Activated CD4-positive, alpha-beta T cell treated with anti-CD3 and anti-CD28 coated beads for 48 hours (primary cell): ENCODE measurements around the gene PIGL.
"Not testable (repeated sequence)": the region's sequence is repeated elsewhere in the genome, so short reads cannot be mapped to it uniquely, and the experiment has no call there.

Experiments used
- DNase-seq: peaks from one replicate; pipeline ENCODE4 v3.0.0-alpha.2; 2020

Gene PIGL

DNA sequence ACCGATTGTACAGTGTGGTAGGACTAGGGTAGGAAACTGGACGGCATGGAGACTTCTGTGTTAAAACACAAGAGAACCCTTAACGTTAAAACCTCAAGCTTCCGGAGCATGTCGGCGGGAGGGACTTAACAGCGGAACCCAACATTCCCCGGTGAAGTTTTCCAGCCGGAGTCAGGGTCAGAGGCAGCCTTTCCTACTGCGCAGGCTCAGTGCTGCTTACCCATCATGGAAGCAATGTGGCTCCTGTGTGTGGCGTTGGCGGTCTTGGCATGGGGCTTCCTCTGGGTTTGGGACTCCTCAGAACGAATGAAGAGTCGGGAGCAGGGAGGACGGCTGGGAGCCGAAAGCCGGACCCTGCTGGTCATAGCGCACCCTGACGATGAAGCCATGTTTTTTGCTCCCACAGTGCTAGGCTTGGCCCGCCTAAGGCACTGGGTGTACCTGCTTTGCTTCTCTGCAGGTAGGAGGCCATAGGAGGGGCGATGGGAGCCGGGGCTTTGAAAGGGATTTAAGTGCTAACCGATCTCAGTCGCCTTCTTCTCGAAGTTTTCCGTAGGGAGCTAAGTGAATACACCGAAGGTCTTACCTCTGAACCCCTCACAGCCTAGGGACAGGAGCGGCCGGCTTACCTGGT is at the start of gene PIGL:
PIGL (plus strand) TSS at position 209 of the 634 bp plus-strand sequence; CDS start at position 226, 17 bp downstream.
- peak; percentile 92 for DNase-seq

DNA sequence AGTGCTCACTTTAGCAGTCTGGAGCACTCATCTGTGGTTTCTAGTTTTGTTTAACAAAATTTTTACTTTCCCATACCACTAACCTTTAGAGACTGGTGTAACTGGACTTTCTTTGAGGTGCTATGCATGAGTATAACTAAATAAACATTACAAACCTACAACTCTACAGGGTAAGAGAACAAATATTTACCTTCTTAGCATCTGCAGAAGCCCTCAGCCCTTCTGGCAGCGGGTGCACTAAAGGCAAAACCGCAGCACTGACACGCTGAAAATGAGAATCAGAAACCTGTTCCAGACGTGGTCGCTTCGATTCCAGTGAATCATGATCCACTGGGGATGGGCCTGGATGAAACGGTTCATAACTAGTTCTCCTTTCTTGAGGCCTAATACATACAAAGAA is 45.4 kb upstream of the PIGL start:
- no peak for DNase-seq

DNA sequence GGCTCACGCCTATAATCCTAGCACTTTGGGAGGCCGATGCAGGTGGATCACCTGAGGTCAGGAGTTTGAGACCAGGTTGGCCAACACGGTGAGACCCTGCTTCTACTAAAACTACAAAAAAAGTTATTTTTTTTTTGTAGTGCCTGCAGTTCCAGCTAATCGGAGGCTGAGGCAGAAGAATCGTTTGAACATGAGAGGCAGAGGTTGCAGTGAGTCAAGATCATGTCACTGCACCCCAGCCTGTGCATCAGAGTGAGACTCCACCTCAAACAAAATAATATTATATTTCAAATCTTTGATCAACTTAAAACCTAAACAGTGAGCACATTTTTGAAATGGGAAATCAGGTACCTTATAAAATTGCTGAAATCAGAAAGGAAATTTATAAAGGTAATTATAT is 38.2 kb upstream of the PIGL start:
- no peak for DNase-seq

DNA sequence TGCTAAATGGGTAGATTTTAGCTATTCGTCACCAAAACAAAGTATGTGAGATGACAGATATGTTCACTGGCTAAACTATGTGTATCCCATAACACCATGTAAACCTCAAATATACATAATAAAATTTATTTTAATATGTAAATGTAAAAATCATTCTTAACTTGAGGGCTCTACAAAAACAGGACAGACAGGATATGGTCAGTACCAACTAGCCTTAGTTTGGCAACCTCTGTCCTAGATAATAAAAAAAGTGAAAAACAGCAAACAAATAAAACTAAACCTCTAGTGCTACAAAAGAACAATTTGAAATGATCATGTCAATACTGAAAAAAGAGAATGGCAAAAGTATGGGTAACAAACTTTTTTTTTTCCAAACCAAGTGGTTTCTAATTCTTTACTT is 35.4 kb upstream of the PIGL start:
- no peak for DNase-seq

GRCh38 chr17:16187642-16188041 is 29.4 kb upstream of the PIGL start:
- DNase-seq, result no peak

- DNase-seq, result no peak
Observed at GRCh38 chr17:16189791-16190348, 27.1 kb upstream of the PIGL start.

- DNase-seq, result no peak
Observed at GRCh38 chr17:16190703-16191360, 26.2 kb upstream of the PIGL start.

- no peak for DNase-seq
Observed at GRCh38 chr17:16191604-16192003, 25.4 kb upstream of the PIGL start.

DNA sequence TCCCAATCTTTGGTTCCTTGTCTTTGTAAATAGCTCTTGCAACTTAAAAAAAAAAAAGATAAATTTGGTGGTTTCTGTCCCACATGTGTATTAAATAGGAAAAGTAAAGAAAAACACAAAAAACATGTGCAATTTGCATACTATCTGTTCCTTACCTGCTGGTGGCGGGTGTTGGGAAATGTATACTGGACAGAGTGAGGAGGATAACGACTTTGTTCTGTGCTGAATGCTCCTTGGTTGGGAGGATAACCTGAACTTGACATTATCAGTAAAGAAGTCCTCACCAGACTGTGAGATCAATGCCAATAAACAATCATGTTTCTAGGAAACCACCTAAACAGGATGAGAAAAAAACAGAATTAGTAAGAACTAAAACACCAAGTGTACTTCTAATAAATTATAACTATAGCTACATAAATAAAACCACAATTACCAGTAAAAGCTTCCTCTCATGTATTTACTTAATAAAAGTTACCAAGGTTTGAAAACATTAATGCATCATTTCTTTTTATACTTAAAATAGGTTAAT is 22.6 kb upstream of the PIGL start:
- DNase-seq, result not testable (repeated sequence)

DNA sequence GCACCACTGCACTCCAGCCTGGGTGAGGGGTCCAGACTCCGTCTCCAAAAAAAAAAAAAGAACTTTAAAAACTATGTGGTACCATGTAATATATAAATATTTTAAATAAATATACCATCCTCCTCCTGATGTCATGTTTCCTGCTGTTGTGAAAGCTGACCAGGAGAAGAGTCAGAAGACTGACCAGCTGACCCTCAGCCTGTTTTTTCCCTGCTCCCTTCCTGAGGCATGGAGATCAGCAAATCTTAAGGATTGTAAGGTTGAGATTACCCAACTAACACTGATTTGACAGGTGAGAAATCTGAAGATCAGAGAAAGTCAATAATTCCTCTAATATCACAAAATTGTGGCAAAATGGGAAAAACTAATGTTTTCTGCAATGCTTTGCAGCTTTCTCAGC is 19.7 kb upstream of the PIGL start:
- no peak for DNase-seq

GRCh38 chr17:16199093-16199492 is 17.9 kb upstream of the PIGL start:
- no peak for DNase-seq

DNA sequence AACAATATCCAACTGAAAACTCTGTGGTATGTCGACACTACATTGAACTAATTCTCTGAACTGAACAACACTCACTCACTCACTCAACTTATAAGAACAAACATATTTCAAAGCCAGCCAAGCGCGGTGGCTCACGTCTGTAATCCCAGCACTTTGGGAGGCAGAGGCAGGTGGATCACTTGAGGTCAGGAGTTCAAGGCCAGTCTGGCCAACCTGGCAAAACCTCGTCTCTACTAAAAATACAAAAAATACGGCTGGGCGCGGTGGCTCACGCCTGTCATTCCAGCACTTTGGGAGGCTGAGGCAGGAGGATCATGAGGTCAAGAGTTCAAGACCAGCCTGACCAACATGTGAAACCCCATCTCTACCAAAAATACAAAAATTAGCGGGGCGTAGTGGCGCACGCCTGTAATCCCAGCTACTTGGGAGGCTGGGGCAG is 15.3 kb upstream of the PIGL start:
- not testable (repeated sequence) for DNase-seq

- not testable (repeated sequence) for DNase-seq
Observed at GRCh38 chr17:16202554-16203500, 14.2 kb upstream of the PIGL start.

GRCh38 chr17:16204763-16205162 is 12.2 kb upstream of the PIGL start:
- DNase-seq, result not testable (repeated sequence)

GRCh38 chr17:16211590-16211989 is 5.4 kb upstream of the PIGL start:
- no peak for DNase-seq

DNA sequence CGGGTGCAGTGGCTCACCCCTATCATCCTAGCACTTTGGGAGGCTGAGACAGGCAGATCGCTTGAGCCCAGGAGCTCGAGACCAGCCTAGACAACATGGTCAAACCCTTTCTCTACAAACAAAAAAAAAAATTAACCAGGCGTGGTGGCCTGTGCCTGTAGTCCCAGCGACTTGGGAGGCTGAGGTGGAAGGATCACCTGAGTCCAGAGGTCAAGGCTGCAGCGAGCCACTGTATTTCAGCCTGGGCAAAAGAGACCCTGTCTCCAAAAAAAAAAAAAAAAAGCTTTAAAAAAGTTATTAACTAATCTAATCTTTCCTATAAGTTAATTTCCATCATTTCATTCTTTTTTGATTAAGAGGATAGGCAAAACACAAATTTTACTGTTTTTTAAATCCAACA is 4.2 kb upstream of the PIGL start:
- no peak for DNase-seq

DNA sequence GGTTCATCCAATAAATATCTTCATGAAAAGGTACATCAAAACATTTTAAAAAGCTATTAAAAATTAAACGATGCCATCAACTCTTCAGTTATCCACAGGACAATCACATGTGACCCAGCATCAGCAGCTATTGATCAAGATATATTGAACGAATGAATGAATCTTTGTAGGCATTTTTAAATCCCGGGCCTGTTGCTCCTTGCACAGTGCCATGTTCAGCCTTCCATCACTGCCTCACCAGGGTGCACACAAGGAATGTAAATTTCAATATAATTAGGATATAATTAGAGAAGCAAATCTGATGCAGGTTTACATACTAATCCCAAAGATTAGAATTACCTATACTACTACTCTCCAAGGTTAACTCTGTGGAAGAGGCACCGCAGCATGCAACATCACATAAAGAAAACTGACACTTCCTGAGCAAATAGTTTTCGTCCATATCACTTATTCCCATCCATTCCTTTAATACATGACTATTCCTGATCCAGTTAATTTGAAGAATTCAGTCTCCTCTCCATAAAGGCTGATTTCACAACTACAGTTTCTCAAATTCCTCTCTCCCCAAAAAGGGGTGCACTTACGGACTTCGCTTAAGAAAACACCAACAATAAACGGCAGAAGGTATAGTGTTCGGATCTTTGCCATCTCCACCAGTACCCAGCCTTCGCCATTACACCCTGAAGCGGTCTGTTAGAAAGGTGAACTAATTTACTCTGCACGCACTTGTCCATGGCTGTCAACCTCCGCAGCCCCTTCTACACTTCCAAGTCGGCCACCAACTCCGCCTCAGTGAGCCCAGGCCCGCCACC is 2.6 kb upstream of the PIGL start:
- no peak for DNase-seq

DNA sequence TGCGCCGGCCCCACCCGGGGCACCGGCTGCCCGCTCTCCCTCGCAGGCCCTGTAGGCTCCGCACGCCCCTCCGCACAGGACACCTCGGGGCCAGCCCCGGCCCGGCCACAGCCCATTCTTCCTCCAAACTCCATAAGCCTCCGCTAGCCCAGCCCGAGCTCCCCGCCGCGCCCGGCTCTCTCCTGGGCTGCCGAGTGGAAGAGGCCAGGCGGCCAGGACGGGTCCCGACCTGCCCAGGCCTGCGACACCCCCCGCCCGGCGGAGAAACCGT is 2.1 kb upstream of the PIGL start:
- DNase-seq, result peak; percentile 58

GRCh38 chr17:16215273-16215964 is 1.6 kb upstream of the PIGL start, which contains the start of gene NCOR1:
TSS of gene NCOR1 (minus strand) at chr17:16215534. CDS start at chr17:16194569, 20,965 bp downstream.
- peak; percentile 94 for DNase-seq

GRCh38 chr17:16215965-16216316 is 1.1 kb upstream of the PIGL start:
- peak; percentile 55 for DNase-seq

DNA sequence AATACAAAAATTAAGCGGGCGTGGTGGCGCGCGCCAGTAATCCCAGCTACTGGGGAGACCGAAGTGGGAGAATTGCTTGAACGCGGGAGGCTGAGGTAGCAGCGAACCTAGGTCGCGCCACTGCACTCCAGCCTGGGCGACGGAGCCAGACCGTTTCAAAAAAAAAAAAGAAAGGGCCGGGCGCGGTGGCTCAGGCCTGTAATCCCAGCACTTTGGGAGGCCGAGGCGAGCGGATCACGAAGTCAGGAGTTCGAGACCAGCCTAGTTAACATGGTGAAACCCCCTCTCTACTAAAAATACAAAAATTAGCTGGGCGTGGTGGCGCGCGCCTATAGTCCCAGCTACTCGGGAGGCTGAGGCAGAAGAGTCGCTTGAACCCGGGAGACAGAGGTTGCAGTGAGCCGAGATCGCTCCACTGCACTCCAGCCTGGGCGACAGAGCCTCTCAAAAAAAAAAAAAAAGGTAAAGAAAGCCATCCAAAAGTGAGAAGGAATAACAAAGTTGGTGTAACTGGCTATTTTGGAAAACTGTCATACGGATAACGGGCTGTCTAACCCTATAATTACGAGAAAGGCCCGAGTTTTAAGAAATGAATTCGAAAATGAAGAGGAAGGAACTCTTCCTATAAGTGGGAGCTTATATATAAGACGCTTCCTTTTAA is 539 bp upstream of the PIGL start:
- not testable (repeated sequence) for DNase-seq
